ENCODE results near the gene RNF44.
A peak's percentile ranks its signal among the peaks of the same experiment; 100 is the strongest.

Gene RNF44

DNA sequence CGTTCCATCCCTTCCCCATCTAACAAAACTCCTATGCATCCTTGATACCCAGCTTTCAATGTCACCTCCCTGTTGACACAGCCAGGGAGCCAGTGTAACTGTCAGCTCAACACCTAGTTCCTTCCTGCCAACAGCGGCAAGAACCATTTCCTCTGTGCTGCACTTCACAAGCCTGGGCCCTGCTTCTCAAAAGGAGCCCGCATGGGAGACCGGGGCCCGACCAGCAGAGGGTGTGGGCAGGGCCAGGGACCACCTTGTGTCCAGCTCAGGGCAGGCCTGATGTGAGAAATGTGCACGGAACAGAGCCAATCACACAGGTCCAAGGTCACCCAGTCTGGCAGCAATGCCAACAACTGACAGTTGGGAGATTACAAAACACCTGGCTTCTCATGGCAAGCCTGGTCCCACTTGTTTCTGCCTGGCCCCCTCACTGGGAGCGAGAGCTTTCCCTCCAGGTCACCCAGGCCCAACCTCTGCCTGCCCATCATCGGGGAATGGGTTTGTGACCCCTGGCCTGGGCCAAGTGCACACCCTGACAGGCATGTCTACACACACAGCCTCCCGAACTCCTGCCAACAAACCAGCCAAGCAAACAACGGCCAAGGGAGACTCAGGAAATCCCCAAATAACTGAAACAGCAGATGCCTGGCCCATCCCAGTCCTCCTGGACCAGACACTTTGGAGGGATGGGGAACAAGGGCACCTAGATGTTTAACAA lies 3.1 kb downstream of the RNF44 start:
- DNase-seq: no peak

DNA sequence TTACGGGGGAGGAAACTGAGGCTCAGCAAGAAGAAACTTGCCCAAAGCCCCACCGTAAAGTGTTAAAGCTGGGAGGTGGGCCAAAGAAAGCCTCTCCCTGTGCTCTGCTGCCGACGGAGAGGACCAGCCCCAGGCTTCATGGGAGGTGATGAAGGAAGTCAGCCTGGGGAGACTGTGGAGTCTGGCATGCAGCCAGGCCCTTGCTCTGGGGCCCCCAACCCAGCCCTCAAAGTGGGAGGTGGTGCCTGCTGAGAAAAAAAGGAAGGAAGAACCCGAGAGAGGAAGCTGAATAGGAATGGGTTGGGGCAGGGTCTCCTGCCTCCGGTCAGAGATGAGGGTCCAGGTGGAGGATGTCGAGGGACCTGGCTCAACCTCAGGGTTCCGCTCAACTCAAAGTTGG lies 3.8 kb downstream of the RNF44 start:
- DNase-seq: no peak

DNA sequence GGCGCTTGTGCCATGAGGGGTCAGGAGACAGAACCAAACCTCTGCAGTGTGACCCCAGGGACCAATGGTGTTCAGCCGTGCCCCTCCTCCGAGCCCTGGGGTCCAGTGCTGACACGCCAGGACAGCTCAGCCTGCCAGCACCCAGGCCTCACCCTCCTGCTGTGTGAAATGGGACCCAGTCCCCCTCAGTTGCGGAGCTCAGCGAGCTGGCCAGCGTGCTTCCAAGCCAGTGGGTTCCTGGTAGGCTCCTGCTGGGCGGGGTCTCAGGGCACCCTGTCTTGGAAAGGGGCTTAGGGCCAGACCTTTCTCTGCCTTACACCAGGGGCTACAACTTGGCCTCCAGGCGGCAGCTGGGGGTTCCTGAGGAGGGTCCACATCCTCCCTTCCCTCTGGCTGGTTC lies 4.4 kb downstream of the RNF44 start:
- no peak for DNase-seq

DNA sequence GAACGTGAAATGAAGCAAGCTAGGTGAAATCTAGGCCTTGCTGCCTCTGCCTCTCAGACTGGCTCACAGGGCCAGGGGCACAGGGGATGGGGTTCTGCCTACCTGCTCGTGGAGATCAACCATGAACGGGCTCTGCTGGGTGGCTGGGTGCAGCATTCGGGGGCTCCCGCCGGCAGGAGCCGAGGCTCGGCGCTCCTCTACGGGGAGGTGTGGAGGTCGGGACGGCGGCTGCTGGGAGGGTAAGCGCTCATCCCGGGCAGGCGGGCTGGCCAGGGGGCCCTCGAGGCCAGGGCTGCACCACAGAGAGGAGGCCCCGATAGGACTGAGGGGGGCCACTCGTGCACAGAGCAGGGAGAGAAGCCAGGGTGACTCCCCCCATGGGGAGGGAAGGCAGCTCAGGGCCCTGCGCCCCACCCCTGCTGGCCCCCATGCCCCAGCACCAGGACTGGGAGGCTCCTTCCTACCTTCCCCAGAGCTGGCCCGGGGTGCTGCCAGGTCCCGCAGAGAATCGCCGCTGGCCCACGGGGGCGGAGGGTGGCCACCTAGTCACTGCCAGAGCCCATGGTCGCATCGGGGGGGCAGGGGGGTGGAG lies 5.2 kb downstream of the RNF44 start:
- DNase-seq: no peak

DNA sequence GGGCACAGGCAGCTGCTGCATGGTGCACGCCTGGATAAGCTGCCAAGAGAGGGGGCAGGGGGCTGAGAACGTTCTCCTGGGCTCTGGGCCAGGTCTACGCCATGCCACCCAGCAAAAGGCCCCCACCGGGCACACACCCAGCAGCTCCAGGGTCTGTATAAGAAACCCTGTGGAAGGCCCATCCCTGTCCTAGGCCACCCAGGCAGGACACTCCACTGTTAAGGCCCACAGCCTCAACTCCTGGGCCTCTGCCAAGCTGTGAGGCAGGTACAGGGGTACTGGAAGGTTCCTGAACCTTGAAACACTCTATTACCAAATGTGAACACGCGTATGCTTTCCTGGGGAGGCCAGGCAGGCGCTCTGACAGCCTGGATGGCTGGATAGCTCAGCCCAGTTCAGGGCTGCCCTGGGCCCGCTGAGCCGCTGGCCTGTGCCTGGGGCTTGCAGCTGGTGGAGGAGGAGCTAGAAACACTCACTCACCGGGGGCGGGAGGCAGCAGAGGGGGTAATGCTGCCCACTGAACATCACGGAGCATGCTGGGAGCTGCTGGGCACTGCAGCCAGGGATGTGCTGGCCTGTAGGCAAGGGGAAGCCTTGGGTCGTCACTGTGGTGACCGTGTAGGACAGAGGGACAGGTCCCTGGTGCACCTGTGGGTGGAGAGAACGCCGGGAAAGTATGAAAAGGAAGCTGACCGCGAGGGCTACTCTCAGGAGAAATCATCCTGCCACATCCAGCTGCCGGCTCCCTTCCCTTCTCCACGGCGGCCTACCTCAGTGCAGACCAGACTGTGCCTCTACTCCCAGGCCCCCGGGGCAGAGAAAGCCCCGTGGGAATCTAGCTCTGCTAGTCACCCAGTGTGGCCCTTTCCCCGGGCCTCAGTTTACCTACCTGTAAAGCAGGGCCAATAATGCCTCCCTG lies 6.0 kb downstream of the RNF44 start:
- DNase-seq: no peak

DNA sequence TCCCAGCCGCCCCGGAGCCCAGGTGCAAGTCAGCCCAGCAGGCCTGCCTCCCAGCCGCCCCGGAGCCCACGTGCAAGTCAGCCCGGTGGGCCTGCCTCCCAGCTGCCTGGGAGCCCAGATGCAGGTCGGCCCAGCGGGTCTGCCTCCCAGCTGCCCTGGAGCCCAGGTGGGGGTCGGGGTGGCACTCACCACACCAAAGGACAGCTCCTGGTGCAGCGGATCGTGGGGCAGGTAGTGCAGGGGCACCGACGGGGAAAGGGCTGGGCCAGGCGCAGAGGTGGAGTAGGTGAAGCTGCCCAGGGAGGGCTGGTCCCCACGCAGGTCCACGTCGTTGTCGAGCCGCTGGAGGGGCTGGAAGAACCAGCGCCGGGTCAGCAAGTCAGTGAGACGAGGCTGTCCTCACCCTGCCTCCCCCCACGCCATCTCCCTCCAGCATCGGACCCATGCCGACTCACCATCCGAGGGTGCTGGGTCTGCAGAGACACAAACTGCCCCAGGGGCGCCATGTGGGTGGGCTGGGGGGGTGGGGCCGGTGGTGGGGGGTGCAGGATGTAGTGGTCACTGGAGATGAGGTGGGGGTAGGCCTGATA lies 6.7 kb downstream of the RNF44 start:
- DNase-seq: no peak

DNA sequence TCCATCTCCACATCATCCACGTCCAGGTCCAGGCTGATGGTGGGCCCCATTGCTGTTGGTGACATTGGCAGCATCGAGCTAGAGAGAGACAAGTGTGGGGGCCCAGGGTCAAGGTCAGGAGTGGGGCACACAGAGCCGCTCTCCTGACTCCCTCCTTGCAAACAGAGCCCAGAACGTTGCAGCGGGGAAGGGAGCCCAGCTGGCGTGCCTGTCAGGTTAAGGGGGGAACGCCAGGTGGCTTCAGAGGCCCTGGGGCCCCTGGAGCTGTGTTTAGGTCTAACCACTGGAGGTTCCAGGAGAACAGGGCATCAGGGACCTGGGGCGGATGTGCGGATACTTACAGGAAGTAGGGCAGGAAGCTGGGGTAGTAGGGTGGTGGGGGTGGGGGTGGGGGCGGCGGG lies 7.5 kb downstream of the RNF44 start:
- peak; percentile 35 for DNase-seq

DNA sequence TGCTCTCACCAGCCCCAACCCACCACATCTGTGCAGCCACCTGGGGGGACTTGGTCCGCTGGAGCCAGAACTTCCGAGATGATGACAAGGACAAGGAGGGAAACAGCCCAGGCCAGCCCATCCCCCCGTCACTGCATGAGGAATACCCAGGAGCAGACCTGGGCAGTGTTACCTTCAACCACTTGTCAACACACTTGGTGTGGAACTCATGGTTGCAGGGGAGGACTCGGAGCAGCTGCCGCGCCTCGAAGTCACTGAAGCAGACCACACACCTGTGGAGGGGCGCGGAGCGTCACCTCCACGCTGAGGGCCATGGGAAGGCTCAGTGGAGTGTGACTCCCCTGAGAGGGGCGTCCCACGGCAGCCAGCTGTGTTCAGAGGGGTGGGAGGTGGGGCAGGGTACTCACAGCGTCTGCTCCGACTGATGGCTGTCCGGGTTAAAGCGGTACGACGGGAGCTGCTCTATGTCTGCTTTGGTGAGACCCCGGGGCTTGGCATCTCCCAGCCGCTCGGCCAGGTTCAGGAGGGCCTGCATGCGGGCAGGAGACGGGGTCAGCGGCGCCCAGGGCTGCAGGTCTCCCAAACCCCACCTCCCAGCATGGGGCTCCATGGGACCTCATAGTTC lies 8.0 kb downstream of the RNF44 start:
- peak; percentile 85 for DNase-seq

DNA sequence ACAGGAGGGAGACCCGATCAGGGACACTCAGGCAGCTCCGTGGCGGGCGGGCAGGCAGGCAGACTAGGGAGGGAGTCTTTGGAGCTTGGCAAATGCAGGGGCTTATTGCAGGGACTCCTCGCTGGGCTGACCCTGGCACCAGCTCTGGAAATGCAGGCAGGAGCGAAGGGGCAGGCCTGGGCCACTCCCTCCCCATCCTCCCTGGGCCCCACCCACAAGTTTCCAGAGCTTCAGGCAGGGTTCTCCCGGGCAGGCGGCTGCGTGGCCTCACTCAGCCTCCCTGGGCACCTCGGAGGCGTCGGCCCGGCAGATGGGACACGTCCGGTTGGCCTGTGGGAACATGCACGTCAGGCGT lies 8.5 kb downstream of the RNF44 start:
- no peak for DNase-seq

DNA sequence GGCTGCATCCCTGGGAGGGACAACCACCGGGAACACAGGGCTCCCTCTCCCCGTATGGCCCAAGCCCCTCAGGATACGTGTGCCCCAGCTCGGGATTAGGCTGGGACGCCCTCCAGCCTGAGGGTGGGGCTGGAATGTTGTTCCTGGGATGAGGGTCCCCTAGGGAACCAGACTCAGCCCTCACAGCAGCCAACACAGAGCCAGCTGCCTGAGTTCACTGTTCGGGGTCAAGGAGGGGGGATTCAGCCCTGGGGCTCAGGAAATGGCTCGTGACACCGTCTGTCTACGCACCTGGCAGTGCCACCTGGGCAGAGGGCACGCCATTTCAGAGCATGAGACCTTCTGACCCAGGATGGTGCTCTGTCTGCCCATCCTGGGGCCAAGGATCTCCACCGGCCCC lies 8.9 kb downstream of the RNF44 start:
- DNase-seq: peak; percentile 49

DNA sequence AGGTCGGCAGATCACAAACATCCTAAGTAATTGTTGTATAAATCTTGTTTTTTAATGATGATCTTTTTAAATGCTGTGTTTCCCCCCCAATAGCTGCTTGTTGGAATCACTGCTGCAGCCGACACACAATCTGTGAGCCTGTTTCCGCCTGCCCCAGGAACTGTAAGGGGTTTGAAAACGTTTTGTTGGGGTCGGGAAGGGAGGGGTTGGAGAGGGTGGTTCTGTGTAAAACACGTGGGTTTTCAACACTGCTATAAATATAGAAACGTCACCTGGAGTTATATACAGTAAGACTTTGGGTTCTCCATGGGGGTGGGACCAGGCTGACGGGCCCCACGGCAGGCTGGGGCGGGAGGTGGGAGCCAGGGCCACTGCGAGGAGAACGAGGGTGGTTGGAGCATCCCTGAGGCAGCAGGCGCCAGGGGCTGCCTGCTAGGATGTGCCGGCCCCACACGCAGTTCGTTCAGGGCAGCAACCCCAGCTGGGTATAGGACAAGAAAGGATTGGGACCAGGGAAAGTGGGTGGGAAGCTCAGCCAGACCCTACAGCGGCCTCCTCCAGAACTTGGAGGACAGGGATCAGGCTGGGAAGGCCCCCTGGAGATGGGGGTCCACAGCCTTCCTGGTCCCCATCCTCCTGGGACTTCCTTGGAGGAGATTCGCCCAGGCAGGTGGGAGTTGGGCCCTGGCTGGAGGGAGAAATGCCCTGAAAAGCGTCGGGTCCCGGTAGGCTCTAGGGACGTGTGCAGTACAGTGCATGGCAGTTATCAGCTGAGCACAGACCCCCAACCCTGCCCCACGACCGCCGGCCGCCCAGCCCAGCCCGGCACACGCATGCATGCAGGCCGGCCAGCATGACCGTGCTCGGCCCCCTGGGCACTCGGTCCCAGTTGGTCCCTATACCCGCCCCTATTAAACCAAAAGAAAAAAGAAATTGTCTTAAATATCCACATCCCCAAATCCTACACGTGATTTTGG lies 9.7 kb downstream of the RNF44 start:
- DNase-seq: no peak

DNA sequence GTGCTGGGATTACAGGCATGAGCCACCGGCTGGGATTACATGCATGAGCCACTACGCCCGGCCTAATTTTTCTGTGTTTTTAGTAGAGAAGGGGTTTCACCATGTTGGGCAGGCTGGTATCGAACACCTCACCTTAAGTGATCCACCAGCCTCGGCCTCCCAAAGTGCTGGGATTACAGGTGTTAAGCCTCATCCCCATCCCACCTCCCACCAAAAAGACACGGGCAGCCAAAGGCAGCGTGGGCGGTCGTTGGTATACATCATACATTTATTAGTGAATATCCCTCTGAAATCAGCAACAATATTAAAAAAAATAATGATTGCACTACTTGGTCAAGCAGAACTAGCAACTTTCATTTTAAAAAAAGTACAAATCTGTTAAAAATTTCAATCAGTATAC lies 10.7 kb downstream of the RNF44 start:
- DNase-seq: no peak

DNA sequence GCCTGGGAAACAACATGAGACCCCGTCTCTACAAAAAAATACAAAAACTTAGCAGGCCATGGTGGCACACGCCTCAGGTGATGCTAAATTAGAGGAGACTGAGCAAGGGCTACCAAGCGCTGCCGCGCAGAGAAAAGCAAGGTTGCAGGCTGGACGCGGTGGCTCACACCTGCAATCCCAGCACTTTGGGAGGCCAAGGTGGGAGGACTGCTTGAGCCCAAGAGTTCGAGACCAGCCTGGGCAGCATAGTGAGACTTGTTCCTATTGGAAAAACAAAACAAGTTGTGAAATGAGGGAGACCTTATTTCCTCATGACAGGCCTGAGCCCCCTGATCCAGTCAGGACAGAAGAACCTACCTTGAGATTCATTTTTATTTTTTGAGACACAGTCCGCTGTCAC lies 11.5 kb downstream of the RNF44 start:
- no peak for DNase-seq

DNA sequence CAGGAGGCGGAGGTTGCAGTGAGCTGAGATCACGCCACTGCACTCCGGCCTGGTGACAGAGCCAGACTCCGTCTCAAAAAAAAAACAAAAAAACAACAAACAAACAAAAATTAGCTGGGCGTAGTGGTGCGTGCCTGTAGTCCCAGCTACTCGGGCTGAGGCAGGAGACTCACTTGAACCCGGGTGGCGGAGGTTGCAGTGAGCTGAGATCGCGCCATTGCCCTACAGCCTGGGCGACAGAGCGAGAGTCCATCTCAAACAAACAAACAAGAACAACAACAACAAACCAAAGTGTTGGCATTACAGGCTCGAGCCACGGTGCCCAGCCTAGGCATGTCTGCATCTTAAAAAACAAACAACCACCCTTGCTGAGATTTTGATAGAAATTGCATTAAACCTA lies 12.2 kb downstream of the RNF44 start:
- no peak for DNase-seq

DNA sequence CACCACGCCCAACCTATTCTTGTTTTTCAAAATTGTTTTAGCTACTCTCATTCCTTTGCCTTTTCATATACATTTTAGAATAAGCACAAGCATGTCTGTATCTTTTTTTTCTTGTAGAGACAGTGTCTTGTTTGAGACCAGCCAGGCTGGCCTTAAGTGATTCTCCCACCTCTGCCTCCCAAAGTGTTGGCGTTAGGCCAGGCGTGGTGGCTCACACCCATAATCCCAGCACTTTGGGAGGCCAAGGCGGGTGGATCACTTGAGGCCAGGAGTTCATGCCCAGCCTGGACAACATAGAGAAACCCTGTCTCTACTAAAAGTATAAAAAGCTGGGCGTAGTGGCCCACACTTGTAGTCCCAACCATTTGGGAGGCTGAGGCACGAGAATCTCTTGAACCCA lies 13.1 kb downstream of the RNF44 start:
- no peak for DNase-seq

DNA sequence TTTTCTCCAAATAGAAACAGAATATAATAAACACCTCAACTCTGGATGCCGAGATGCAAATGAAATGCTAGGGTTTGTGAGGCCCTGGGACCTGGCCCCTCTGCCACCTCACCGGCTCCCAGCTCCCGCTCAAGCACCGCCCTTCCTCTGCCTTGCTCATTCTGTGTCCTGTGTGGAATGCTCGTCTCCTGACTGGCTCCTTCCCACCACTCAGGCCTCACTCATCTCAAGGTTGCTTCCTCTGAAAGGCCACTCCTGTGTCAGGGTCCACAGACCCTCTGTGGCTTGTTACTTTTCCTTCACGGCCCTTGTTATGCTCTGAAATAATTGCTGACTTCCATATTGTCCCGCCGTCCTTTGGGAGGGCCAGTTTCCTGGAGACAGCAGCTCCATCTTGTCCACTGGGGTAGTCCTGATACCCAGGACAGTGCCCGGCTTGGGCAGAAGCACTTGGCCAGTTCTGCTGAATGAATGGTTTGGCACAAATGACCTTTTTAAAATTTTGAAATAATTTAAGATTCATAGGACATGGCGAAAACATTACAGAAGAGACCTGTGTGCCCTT lies 15.4 kb downstream of the RNF44 start:
- DNase-seq: no peak

DNA sequence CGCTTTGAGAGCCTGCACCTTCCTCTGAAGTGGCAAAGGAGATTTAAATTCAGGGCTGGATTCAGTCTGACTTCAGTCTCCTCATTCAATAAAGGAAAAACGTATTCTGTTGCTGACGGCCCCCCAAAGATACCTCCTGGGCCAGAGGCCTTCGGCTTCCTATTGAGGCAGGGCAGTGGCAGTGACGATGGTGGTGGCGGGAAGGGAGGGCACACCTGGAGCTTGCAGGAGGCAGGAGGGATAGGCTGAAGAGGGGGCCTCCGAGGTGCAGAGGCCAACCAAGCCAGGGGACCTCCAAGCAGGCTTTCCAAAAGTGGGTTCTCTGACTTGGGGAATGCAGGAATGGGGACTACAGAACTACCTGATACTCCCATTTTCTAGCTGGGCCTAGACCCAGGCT lies 15.9 kb downstream of the RNF44 start:
- no peak for DNase-seq

DNA sequence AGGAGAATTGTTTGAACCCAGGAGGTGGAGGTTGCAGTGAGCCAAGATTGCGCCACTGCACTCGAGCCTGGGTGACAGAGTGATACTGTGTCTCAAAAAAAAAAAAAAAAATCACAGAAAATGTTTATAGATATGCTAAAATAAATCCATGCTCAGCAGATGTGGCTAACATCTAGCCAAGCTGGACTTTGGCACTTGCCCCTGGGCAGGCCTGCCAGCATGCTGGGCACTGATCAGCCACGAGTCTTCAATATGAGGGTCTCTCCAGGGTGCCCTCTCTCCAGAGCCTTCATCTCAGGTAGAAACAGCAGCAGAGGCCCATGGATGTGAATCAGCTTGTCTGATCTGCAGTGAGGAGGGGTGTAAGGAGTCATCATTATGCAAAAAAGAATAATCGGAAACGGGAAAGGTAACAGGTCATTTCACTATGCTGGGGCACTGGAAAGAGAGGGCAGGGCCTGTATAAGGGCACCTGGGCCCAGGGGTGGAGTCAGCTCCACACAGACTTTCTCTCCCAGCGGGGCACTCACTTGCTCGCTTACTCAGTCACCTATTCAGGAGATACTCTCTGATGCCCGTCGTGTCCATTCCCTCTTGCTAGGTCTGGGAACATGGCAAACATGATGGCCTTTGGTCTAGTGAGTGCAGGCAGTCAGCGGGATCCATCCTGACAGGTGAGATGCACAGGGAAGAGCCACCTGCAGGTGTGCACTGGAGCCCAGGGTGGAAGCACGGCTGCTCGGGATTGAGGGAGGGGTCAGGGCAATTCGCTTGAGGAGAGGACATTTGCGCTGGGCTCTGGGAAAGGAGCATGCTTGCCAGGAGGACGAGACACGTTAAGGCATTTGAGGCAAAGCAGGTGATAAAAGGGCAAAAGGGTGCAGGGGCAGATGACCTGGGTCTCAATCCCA lies 17.1 kb downstream of the RNF44 start:
- DNase-seq: no peak

DNA sequence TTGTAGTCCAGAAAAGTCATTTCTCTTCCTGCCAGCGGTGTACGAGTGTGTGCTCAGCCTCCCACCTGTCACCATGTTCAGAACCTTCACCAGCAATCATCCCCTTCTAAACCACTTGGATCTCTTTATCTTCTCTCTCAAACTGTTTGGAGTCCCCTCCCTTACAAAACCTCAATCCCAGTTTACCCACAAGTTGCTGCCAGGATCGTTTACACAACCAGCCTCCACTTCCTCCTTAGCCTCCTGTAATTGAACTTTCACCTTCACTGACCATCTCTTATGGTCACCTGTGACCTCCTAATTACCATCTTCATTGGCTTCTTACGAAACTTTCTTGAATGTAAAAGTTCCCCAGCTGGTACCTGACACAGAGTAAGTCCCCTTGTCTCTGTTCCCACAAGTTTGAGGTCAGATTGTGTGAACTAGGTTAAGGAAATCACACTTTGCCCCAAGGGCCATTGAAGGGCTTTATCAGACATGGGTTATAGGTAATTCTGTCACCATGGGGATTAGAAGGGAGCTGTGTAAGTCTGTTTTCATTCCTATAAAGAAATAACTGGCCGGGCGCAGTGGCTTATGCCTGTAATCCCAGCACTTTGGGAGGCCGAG lies 20.0 kb downstream of the RNF44 start:
- no peak for DNase-seq

DNA sequence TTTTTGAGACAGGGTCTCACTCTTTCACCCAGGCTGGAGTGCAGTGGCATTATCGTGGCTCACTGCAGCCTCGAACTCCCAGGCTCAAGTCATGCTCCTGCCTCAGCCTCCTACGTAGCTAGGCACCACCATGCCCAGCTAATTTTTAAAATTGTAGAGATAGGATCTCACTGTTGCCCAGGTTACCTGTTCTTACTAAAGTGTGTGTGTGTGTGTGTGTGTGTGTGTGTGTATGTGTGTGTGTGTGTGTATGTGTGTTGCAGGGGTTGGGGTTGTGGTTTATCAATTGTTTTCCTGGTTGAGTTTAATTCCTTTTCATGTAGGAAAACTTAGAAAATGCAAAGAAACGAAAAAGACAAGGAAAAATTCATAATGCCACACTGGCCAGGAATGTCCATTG lies 21.8 kb downstream of the RNF44 start:
- no peak for DNase-seq

Data from NCI-H2171 treated with DMSO at 0.1 percent for 48 hours (cell line).